Fibroblast of lung (primary cell): ENCODE data around the gene CCDC144A. TPM values are rescaled to one million over a fixed set of nuclear protein-coding genes. Genes with fewer than 3 reads are reported as not detected.
"Not testable (repeated sequence)": the region's sequence is repeated elsewhere in the genome, so short reads cannot be mapped to it uniquely, and the experiment has no call there.

Experiments used
- DNase-seq, 2 donors: peaks; one replicate each; pipeline versions ENCODE4 v3.0.0 to v3.0.0-alpha.2; 2010; ENCODE audit warnings: low read depth in 2 of 2
- H2AFZ ChIP-seq: 2 replicates; pipeline ENCODE4 v1.5.1; 2012; ENCODE audit warnings: low read length, control low read depth, inconsistent platforms
- H3K27ac ChIP-seq: 2 replicates; pipeline ENCODE4 v1.5.1; 2011; ENCODE audit warnings: low read length, control low read depth; ENCODE audit not compliant: insufficient read depth
- H3K27me3 ChIP-seq: 2 replicates; pipeline ENCODE4 v1.5.1; 2011; ENCODE audit warnings: mild to moderate bottlenecking, low read length; ENCODE audit not compliant: control insufficient read depth, insufficient read depth
- H3K36me3 ChIP-seq: 2 replicates; pipeline ENCODE4 v1.5.1; 2011; ENCODE audit warnings: low read length; ENCODE audit not compliant: control insufficient read depth, insufficient read depth
- H3K4me1 ChIP-seq: 2 replicates; pipeline ENCODE4 v1.5.1; 2011; ENCODE audit warnings: low read length; ENCODE audit not compliant: control insufficient read depth, insufficient read depth; ENCODE audit errors: extremely low read depth
- H3K4me2 ChIP-seq: 2 replicates; pipeline ENCODE4 v1.5.1; 2011; ENCODE audit warnings: low read length, control low read depth; ENCODE audit not compliant: insufficient read depth; ENCODE audit errors: extremely low read depth
- H3K4me3 ChIP-seq, 4 experiments: fragments of 200-600 bp in 1 of 4; sonication (generic) in 1 of 4; replicated peaks in 1 of 4; 2 replicates each; pipeline ENCODE4 v1.5.1; 2011 to 2016; ENCODE audit warnings: low read length in 4 of 4, low read depth in 3 of 4, mild to moderate bottlenecking in 3 of 4, control low read depth in 2 of 4, inconsistent platforms in 1 of 4, mixed read lengths in 1 of 4; ENCODE audit not compliant: insufficient read depth in 1 of 4; ENCODE audit errors: control extremely low read depth in 1 of 4
- H3K79me2 ChIP-seq: 2 replicates; pipeline ENCODE4 v1.5.1; 2012; ENCODE audit warnings: mild to moderate bottlenecking, low read length, inconsistent platforms; ENCODE audit not compliant: control insufficient read depth, insufficient read depth
- H3K9ac ChIP-seq: 2 replicates; pipeline ENCODE4 v1.5.1; 2011; ENCODE audit warnings: mild to moderate bottlenecking, low read length, control low read depth; ENCODE audit not compliant: insufficient read depth
- H3K9me3 ChIP-seq: 2 replicates; pipeline ENCODE4 v1.5.1; 2012; ENCODE audit warnings: low read depth, low read length; ENCODE audit not compliant: control insufficient read depth, insufficient read depth
- H4K20me1 ChIP-seq: 2 replicates; pipeline ENCODE4 v1.5.1; 2011; ENCODE audit warnings: low read length; ENCODE audit not compliant: control insufficient read depth, insufficient read depth; ENCODE audit errors: extremely low read depth
- CTCF ChIP-seq, 2 donors: IDR thresholded peaks in 1 of 2; conservative IDR thresholded peaks in 1 of 2; 1 replicate in 1 of 2; 2 replicates in 1 of 2; pipeline ENCODE4 v1.5.1; 2011 to 2012; ENCODE audit warnings: low read length in 2 of 2, control low read depth in 1 of 2, inconsistent platforms in 1 of 2, low read depth in 1 of 2, mild to moderate bottlenecking in 1 of 2
- polyA plus RNA-seq, 2 donors: library from polyadenylated mRNA; depleted of rRNA in 1 of 2; stranded (reverse) in 1 of 2; unstranded in 1 of 2; fragments of >200 nt; gene quantifications; 2 replicates each; pipeline ENCODE4 v1.2.1, GENCODE V29; 2011 to 2012; ENCODE audit warnings: missing spikeins in 1 of 2
- total RNA-seq: library from RNA; depleted of rRNA; stranded (reverse); fragments of >200 nt; gene quantifications from 2 replicates; pipeline ENCODE4 v1.2.1, GENCODE V29; 2014

CCDC144A gene
- total and polyA plus RNA-seq, 2 donors (not counting 1 experiment from before 2014, with no cell fraction given) = 2.5 to 11.7 TPM

- H2AFZ ChIP-seq, H3K27me3 ChIP-seq, DNase-seq, H3K27ac ChIP-seq, H3K36me3 ChIP-seq, H3K4me1 ChIP-seq, H3K9me3 ChIP-seq, H3K4me3 ChIP-seq, H3K4me2 ChIP-seq, H3K9ac ChIP-seq, H4K20me1 ChIP-seq, H3K79me2 ChIP-seq: not testable (repeated sequence)
- TF ChIP-seq CTCF (conservative IDR thresholded peaks at IDR 0.05 in 1 of 2, IDR thresholded peaks at IDR 0.05 in 1 of 2; ENCODE audit: low read depth in 1 of 2, low read length in 2 of 2) = peak in 1 of 2 donors; percentile 37
Observed at GRCh38 chr17:16751224-16751923, 61.3 kb downstream of the CCDC144A start.

GRCh38 chr17:16751924-16752287, 61.9 kb downstream of the CCDC144A start:
- not testable (repeated sequence) for H3K4me1 ChIP-seq, DNase-seq

GRCh38 chr17:16757520-16757919, 67.5 kb downstream of the CCDC144A start:
- not testable (repeated sequence) for H3K9ac ChIP-seq, DNase-seq, H3K79me2 ChIP-seq, H2AFZ ChIP-seq, H4K20me1 ChIP-seq, H3K9me3 ChIP-seq, H3K27ac ChIP-seq, H3K4me2 ChIP-seq, H3K36me3 ChIP-seq, H3K27me3 ChIP-seq, H3K4me3 ChIP-seq, H3K4me1 ChIP-seq

More at GRCh38 chr17:16751924-16752287, 61.9 kb downstream of the CCDC144A start:
- not testable (repeated sequence) for H3K79me2 ChIP-seq, H3K4me3 ChIP-seq, H4K20me1 ChIP-seq, H3K9me3 ChIP-seq, H3K36me3 ChIP-seq, H2AFZ ChIP-seq, H3K27me3 ChIP-seq, H3K9ac ChIP-seq, H3K4me2 ChIP-seq, H3K27ac ChIP-seq

- not testable (repeated sequence) for H3K79me2 ChIP-seq, H3K27me3 ChIP-seq, H3K4me2 ChIP-seq, H3K4me1 ChIP-seq, H4K20me1 ChIP-seq, H3K27ac ChIP-seq, H3K9me3 ChIP-seq, H3K9ac ChIP-seq, H3K4me3 ChIP-seq, H2AFZ ChIP-seq, DNase-seq, H3K36me3 ChIP-seq
Observed at GRCh38 chr17:16758177-16758576, 68.1 kb downstream of the CCDC144A start.

GRCh38 chr17:16768290-16769175, 78.5 kb downstream of the CCDC144A start:
- H3K27me3 ChIP-seq, H3K4me1 ChIP-seq, H3K9ac ChIP-seq, DNase-seq, H4K20me1 ChIP-seq, H3K9me3 ChIP-seq, H2AFZ ChIP-seq, H3K36me3 ChIP-seq, H3K4me2 ChIP-seq, H3K27ac ChIP-seq, H3K4me3 ChIP-seq, H3K79me2 ChIP-seq: not testable (repeated sequence)
